Heart left ventricle (tissue), 16 donors: ENCODE measurements around the gene SLC7A4. TPM values are rescaled to one million over a fixed set of nuclear protein-coding genes. Genes with fewer than 3 reads are reported as not detected.
"Not testable (repeated sequence)": the region's sequence is repeated elsewhere in the genome, so short reads cannot be mapped to it uniquely, and the experiment has no call there.

Source experiments
- ATAC-seq, 4 donors: fragments of 200-7000 bp; cut with Tn5 transposase; one replicate each; pipeline ENCODE4 v1.9.1; 2020 to 2022; ENCODE audit warnings: moderate library complexity in 4 of 4, mild to moderate bottlenecking in 3 of 4, moderate number of reproducible peaks in 1 of 4
- DNase-seq, 5 donors: peaks; one replicate each; pipeline ENCODE4 v3.0.0-alpha.2; 2020
- H3K27ac ChIP-seq, 12 donors: fragments of 200-600 bp; sonication (generic) in 4 of 12; one replicate each; pipeline versions ENCODE4 v1.5.0 to v1.8.0; 2016 to 2022; ENCODE audit warnings: mild to moderate bottlenecking in 2 of 12
- H3K27me3 ChIP-seq, 9 donors: fragments of 200-600 bp; sonication (generic) in 2 of 9; one replicate each; pipeline versions ENCODE4 v1.5.1 to v1.8.0; 2016 to 2022; ENCODE audit warnings: mild to moderate bottlenecking in 3 of 9
- H3K36me3 ChIP-seq, 9 donors: fragments of 200-600 bp; sonication (generic) in 2 of 9; one replicate each; pipeline versions ENCODE4 v1.5.0 to v1.8.0; 2018 to 2022; ENCODE audit warnings: mild to moderate bottlenecking in 2 of 9
- H3K4me1 ChIP-seq, 12 donors: fragments of 200-600 bp; sonication (generic) in 4 of 12; one replicate each; pipeline versions ENCODE4 v1.5.0 to v1.8.0; 2016 to 2022; ENCODE audit warnings: mild to moderate bottlenecking in 3 of 12
- H3K4me3 ChIP-seq, 12 donors: fragments of 200-600 bp; sonication (generic) in 4 of 12; one replicate each; pipeline versions ENCODE4 v1.5.0 to v1.8.0; 2017 to 2022; ENCODE audit warnings: mild to moderate bottlenecking in 9 of 12, moderate library complexity in 4 of 12
- H3K9me3 ChIP-seq, 12 donors: fragments of 200-600 bp; sonication (generic) in 4 of 12; one replicate each; pipeline versions ENCODE4 v1.5.0 to v1.8.0; 2016 to 2022; ENCODE audit warnings: mild to moderate bottlenecking in 1 of 12
- CTCF ChIP-seq, 12 donors: fragments of 200-600 bp; sonication (generic) in 4 of 12; IDR thresholded peaks; one replicate each; pipeline versions ENCODE4 v1.5.0 to v1.8.0; 2018 to 2022; ENCODE audit warnings: antibody characterized with exemption in 12 of 12, mild to moderate bottlenecking in 5 of 12
- POLR2A ChIP-seq, 2 donors: fragments of 450-650 bp; IDR thresholded peaks; one replicate each; pipeline ENCODE4 v1.6.1; 2017; ENCODE audit warnings: antibody characterized with exemption in 2 of 2, mild to moderate bottlenecking in 2 of 2, moderate library complexity in 2 of 2
- WGBS, 4 donors: extraction: QIAGEN DNeasy Blood & Tissue Kit in 2 of 4; methylation state at CpG; one replicate each; pipeline versions ENCODE4 v1.1.5 to v1.1.7; 2013 to 2018; 5-methylcytosine and 5-hydroxymethylcytosine counted together
- intact Hi-C, 10 donors: fragments of 100-400 bp; cut with DNase I; formaldehyde crosslinking; loops; one replicate each; pipeline versions ENCODE4 v1.11.1 to v1.14.2; 2022
- polyA plus RNA-seq, 2 donors: library from polyadenylated mRNA; stranded (reverse); fragments of 200-250 nt; gene quantifications; one replicate each; pipeline ENCODE4 v1.2.3, GENCODE V29; 2013
- total RNA-seq, 9 donors: library from RNA; depleted of rRNA in 2 of 9; stranded (reverse); fragments of >200 nt in 2 of 9; fragmentation: NEBNext Ultra II Directional in 3 of 9; extraction: Animal tissue kit (Norgen Biotek cat#: 25700) in 3 of 9; gene quantifications; one replicate each; pipeline versions ENCODE4 v1.1.0 to v1.2.4, GENCODE V29; 2016 to 2023
- donor health status: ischemic (EF 13 %, LVEDD 7.1; RV severe dilation, severe dysfunction).
- donor health status: healthy with polysubstance abuse.
- donor health status: DM: no; HTN: yes; CAD: no.
- donor health status: DM: no; HTN: no; CAD: no.
- donor health status: ischemic (EF 25% LVEDD 6.9; RV normal size, moderate dysfunction).
- donor health status: ischemic (EF 25% LVEDD 5.7; RV mildly dilated, moderate dysfunction).
- donor health status: healthy.
- donor health status: DM: yes; HTN: yes; CAD: no.
- donor health status: ischemic (EF 35%, LVEDD 5.7; RV mildly dilated, moderate dysfunction).
- donor health status: nonischemic (EF 11% LVEDD 7.7; RV severe dilation, severe dysfunction).
- donor health status: DM: yes; HTN: yes; CAD: no.
- donor health status: PGD.
- donor health status: ischemic (EF 29% LVEDD 5.4; RV normal size, mild dysfunction).
- donor health status: nonischemic (EF 23%, LVEDD 6.1; RV moderate dilation, normal function).

SLC7A4 gene
- total and polyA plus RNA-seq, 11 donors, result 0.24 to 2.8 (median 0.31) TPM; not detected in 8

DNA sequence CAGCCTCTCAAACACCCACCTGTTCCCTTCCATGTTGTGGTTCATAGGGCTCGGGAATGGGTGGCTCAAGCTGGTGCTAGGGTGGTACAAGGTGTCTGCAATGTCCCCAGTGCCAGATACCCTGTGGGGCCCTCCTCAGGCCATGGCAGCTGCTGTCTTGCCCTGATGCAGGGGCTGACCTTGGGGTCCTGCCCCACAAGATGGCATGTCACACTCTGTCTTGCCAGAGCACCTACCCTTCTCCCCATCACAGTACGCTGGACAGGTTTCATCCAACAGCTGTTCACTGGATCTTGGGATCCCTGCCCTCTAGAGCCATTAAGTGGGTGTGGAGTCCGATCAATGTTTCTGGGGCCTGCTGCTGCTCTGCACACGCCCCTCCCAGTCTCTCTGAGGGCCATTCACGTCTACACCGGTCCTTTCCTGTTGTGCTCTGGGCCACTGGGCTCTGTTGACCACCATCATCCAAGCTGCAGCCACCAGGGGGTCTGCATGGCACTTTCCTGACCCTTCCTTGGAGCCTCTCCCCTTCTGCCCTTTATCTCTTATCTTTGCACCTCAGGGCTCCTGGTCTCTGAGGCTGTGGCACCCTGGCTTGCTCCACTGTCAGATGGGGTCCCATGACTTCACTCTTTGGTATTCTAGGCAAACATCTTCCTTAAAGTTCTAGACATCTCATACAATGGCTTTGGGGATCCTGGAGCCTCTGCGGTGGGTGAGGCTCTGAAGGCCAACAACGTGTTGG, 20.5 kb upstream of the SLC7A4 start:
- Histone ChIP-seq H3K27ac (no peak overlapping the region), H3K4me1 (peaks cover 0 to 6% (median 0%) of the 10 kb centered on the region in 12 donors), H3K27me3 (peaks cover 0 to 5% (median 0%) of the 10 kb centered on the region in 9 donors), H3K4me3 (no peak overlapping the region), H3K36me3 (no peaks in the 10 kb centered on the region), H3K9me3 (no peaks in the 10 kb centered on the region)
- intact Hi-C loops, result loop anchor here in 1 of 10 donors (5.0 kb wide), 1 partner anchor 86 kb away; the partner anchor contains the start of gene AIFM3
- 81 to 86% (median 84%) methylated on average over 8 of the region's 8 CpGs for WGBS, 4 donors
- TF ChIP-seq POLR2A (IDR thresholded peaks at IDR 0.05), result no peak
- TF ChIP-seq CTCF (IDR thresholded peaks at IDR 0.05), result no peak
- ATAC-seq (no peak), DNase-seq (peak in 1 of 5 donors; percentile 9)

GRCh38 chr22:21051831-21052400, 19.6 kb upstream of the SLC7A4 start:
- intact Hi-C loops, result loop anchor here in 1 of 10 donors (5.0 kb wide), 1 partner anchor 85 kb away; the partner anchor contains the start of gene AIFM3
- ATAC-seq, result no peak

GRCh38 chr22:21051145-21051830, 18.9 kb upstream of the SLC7A4 start:
- Histone ChIP-seq H3K27me3 (peaks cover 0 to 5% (median 0%) of the 10 kb centered on the region in 9 donors), H3K4me1 (peaks cover 0 to 6% (median 0%) of the 10 kb centered on the region in 12 donors), H3K9me3 (no peaks in the 10 kb centered on the region), H3K36me3 (no peaks in the 10 kb centered on the region), H3K27ac (no peak overlapping the region), H3K4me3 (no peak overlapping the region)
- TF ChIP-seq POLR2A (IDR thresholded peaks at IDR 0.05) (no peak), CTCF (IDR thresholded peaks at IDR 0.05) (no peak)
- intact Hi-C loops, result loop anchor here in 1 of 10 donors (5.0 kb wide), 1 partner anchor 84 kb away; the partner anchor contains the start of gene AIFM3
- ATAC-seq (no peak), DNase-seq (peak in 1 of 5 donors; percentile 18)
- 84 to 87% (median 85%) methylated on average over 9 of the region's 9 CpGs for WGBS, 4 donors

More at GRCh38 chr22:21051831-21052400, 19.6 kb upstream of the SLC7A4 start:
- DNase-seq, result peak in 1 of 5 donors; percentile 18
- 50 to 76% (median 59%) methylated on average over 6 to 8 of the region's 8 CpGs for WGBS, 4 donors
- Histone ChIP-seq H3K4me1 (peaks cover 0 to 6% (median 0%) of the 10 kb centered on the region in 12 donors), H3K4me3 (no peak overlapping the region), H3K36me3 (no peaks in the 10 kb centered on the region), H3K27me3 (peaks cover 0 to 5% (median 0%) of the 10 kb centered on the region in 9 donors), H3K27ac (no peak overlapping the region), H3K9me3 (no peaks in the 10 kb centered on the region)
- TF ChIP-seq CTCF (IDR thresholded peaks at IDR 0.05) (no peak), POLR2A (IDR thresholded peaks at IDR 0.05) (no peak)

- intact Hi-C loops, result loop anchor here in 1 of 10 donors (5.0 kb wide), 1 partner anchor 37 kb away; no protein-coding TSS in a partner anchor
- not testable (repeated sequence) for H3K9me3 ChIP-seq, H3K36me3 ChIP-seq, H3K27ac ChIP-seq, DNase-seq, H3K4me3 ChIP-seq, H3K27me3 ChIP-seq, ATAC-seq
- peaks cover 0 to 19% (median 7%) of the 10 kb centered on the region in 12 donors for H3K4me1 ChIP-seq
- 91 to 100% (median 97%) methylated on average over 2 to 9 of the region's 12 CpGs for WGBS, 4 donors
Observed at GRCh38 chr22:21048965-21049364, 16.6 kb upstream of the SLC7A4 start.

- intact Hi-C loops, result loop anchor here in 1 of 10 donors (5.0 kb wide), 1 partner anchor 36 kb away; no protein-coding TSS in a partner anchor
- not testable (repeated sequence) for H3K27me3 ChIP-seq, DNase-seq, H3K9me3 ChIP-seq, H3K36me3 ChIP-seq, H3K27ac ChIP-seq, H3K4me3 ChIP-seq, ATAC-seq
- WGBS, 4 donors, result 67 to 77% (median 71%) methylated on average over 4 to 5 of the region's 5 CpGs
- H3K4me1 ChIP-seq, result peaks cover 0 to 19% (median 7%) of the 10 kb centered on the region in 12 donors
Observed at GRCh38 chr22:21048448-21048847, 16.1 kb upstream of the SLC7A4 start.
